Measurements from ENCODE around the gene MAPK1. TPM values are rescaled to one million over a fixed set of nuclear protein-coding genes. Genes with fewer than 3 reads are reported as not detected.

The MAPK1 gene
- total and polyA plus RNA-seq, 9 of the 15 experiments (the other 6 are each of a cell fraction or from before 2014, with no cell fraction given), result 46.3 to 575 (median 283) TPM

- no TSS peak for BruUV-seq (replicated peaks)
- Histone ChIP-seq H3K27ac (ENCODE audit: extremely low read depth, low read depth, low read length) (no peak overlapping the region), H3K79me2 (ENCODE audit: control insufficient read depth, insufficient read depth, low read length) (no peaks in the 10 kb centered on the region), H4K20me1 (replicated peaks; ENCODE audit: control insufficient read depth, insufficient read depth, low read length) (peaks cover 8% of the 10 kb centered on the region; the same call in 1 of the 2 replicates), H3K4me3 (no peak overlapping the region), H3K9me1 (ENCODE audit: control insufficient read depth, insufficient read depth, low read length) (no peaks in the 10 kb centered on the region), H3K27me3 (ENCODE audit: control insufficient read depth in 2 of 2, insufficient read depth in 2 of 2, low read length in 2 of 2) (peaks cover 11 to 32% of the 10 kb centered on the region in 2 experiments; a peak in 4 of 5 replicates), H3K4me2 (ENCODE audit: insufficient read depth, low read length) (no peak overlapping the region), H3K9ac (ENCODE audit: insufficient read depth in 1 of 2, low read depth in 2 of 2, low read length in 2 of 2) (no peak overlapping the region), H2AFZ (ENCODE audit: low read depth, low read length) (no peak overlapping the region), H3K4me1 (replicated peaks in 1 of 2; ENCODE audit: control insufficient read depth in 2 of 2, insufficient read depth in 2 of 2, low read length in 2 of 2) (0 out of 5 replicates have a peak, but pooled peaks cover 0 to 4% of the 10 kb centered on the region in 2 experiments), H3K36me3 (ENCODE audit: control insufficient read depth, insufficient read depth, low read length) (no peaks in the 10 kb centered on the region), H3K9me3 (replicated peaks; ENCODE audit: control insufficient read depth, insufficient read depth, low read depth, low read length) (no peaks in the 10 kb centered on the region)
- ATAC-seq (peak; percentile 52), FAIRE-seq (no peak), DNase-seq (ENCODE audit: extremely low read depth in 1 of 4, low spot score in 3 of 4) (peak in 2 of 4 experiments; percentile 30 to 35)
- CTCF ChIA-PET (ENCODE audit: low intra/inter-chr PET ratio), result interaction anchor here (0.5 to 1.1 kb wide), 2 partner anchors 190 to 1162 kb away, joined by 4 read pairs; no protein-coding TSS in a partner anchor
- POLR2A ChIA-PET, result interaction anchor here (0.7 to 49.7 kb wide), 12 partner anchors 9 to 195 kb away, joined by 3 to 1041 read pairs (median 4); partner anchors contain the start of gene PPM1F
- 14% methylated on average over 12 of the region's 12 CpGs for WGBS (ENCODE audit: insufficient coverage, low coverage, missing lambda C conversion rate)
- intact Hi-C loops (cut with micrococcal nuclease), result no loop called here
- in situ Hi-C loops (cut with MboI), result no loop called here
- TF ChIP-seq E2F5 (CRISPR knock-in tag; IDR thresholded peaks at IDR 0.05) (0 out of 2 replicates have a peak, but pooled peaks have one; percentile 0), FOXP1 (CRISPR knock-in tag; IDR thresholded peaks at IDR 0.05) (peak; percentile 40; the same call in 1 of the 2 replicates), UBTF (IDR thresholded peaks at IDR 0.05; ENCODE audit: borderline replicate concordance in 1 of 2, low read depth in 2 of 2, low read length in 2 of 2) (0 out of 4 replicates have a peak, but pooled peaks of 1 of the 2 experiments have one; percentile 19), ZNF133 (CRISPR knock-in tag; IDR thresholded peaks at IDR 0.05) (0 out of 2 replicates have a peak, but pooled peaks have one; percentile 45), BHLHE40 (IDR thresholded peaks at IDR 0.05; ENCODE audit: low read length) (peak; percentile 91), THRB (CRISPR knock-in tag; conservative IDR thresholded peaks at IDR 0.05) (peak; percentile 64; the same call in 1 of the 2 replicates), SIX5 (IDR thresholded peaks at IDR 0.05; ENCODE audit: borderline replicate concordance in 1 of 2, insufficient read depth in 1 of 2, low read depth in 1 of 2, low read length in 2 of 2) (0 out of 4 replicates have a peak, but pooled peaks of 1 of the 2 experiments have one; percentile 10), ZNF583 (CRISPR knock-in tag; IDR thresholded peaks at IDR 0.05) (0 out of 2 replicates have a peak, but pooled peaks have one; percentile 11), HMGXB4 (CRISPR knock-in tag; IDR thresholded peaks at IDR 0.05) (peak; percentile 56; the same call in 1 of the 2 replicates), E2F1 (CRISPR knock-in tag; IDR thresholded peaks at IDR 0.05) (peak; percentile 49; the same call in 1 of the 2 replicates), GATA2 (CRISPR knock-in tag; IDR thresholded peaks at IDR 0.05) (0 out of 2 replicates have a peak, but pooled peaks have one; percentile 25)
These were observed 35.0 kb upstream of the MAPK1 start for GRCh38 chr22:21902296-21903087.
